HEK293T (cell line): ENCODE measurements around the gene MED12L.

Experiments used
- BHLHE40 ChIP-seq: fragments of 450-650 bp; IDR thresholded peaks from 2 replicates; pipeline ENCODE4 v1.6.1; 2016; ENCODE audit warnings: mild to moderate bottlenecking, moderate library complexity, borderline replicate concordance
- CTBP1 ChIP-seq: fragments of 450-650 bp; IDR thresholded peaks from 2 replicates; pipeline ENCODE4 v1.6.1; 2016; ENCODE audit warnings: borderline replicate concordance
- ELF4 ChIP-seq: fragments of 450-650 bp; IDR thresholded peaks from 2 replicates; pipeline ENCODE4 v1.6.1; 2017; ENCODE audit warnings: antibody characterized with exemption
- FOXA1 ChIP-seq: fragments of 450-650 bp; IDR thresholded peaks from 2 replicates; pipeline ENCODE4 v1.6.1; 2016; ENCODE audit warnings: mild to moderate bottlenecking
- FOXK2 ChIP-seq: fragments of 450-650 bp; IDR thresholded peaks from 2 replicates; pipeline ENCODE4 v1.6.1; 2016; ENCODE audit warnings: mild to moderate bottlenecking
- FOXM1 ChIP-seq: fragments of 450-650 bp; IDR thresholded peaks from 2 replicates; pipeline ENCODE4 v1.6.1; 2017; ENCODE audit warnings: mild to moderate bottlenecking, borderline replicate concordance
- SP1 ChIP-seq: fragments of 450-650 bp; IDR thresholded peaks from 2 replicates; pipeline ENCODE4 v1.6.1; 2017
- SUZ12 ChIP-seq: fragments of 450-650 bp; IDR thresholded peaks from 2 replicates; pipeline ENCODE4 v1.6.1; 2016; ENCODE audit warnings: mild to moderate bottlenecking
- TARDBP ChIP-seq: fragments of 450-650 bp; IDR thresholded peaks from 2 replicates; pipeline ENCODE4 v1.6.1; 2016

DNA sequence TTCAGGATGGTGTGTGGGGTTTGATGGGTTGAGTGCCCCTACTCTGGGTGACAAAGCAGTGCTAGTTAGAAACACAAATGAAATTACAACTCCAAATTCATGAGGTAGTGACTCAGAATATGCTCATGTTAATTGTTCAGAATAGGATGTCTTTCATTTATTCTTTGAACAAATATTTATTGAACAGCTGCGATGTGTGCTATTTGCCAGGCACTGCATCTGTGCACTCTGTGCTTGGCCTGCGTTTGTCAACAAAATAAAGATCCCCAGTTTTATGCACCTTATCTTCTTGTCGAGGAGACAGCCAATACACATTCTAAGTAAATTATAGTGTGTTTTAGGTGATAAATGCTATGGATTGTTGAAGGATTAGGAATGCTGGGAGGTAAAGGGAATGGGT is 27.3 kb downstream of the MED12L start:
- TF ChIP-seq SUZ12 = no peak
- TF ChIP-seq FOXA1 = no peak
- no peak for TF ChIP-seq FOXK2
- no peak for TF ChIP-seq SP1
- TF ChIP-seq TARDBP = no peak
- TF ChIP-seq FOXM1 = no peak
- TF ChIP-seq ELF4 = no peak
- TF ChIP-seq CTBP1 = no peak
- TF ChIP-seq BHLHE40 = no peak
